Muscle layer of colon (tissue), 2 donors: Measurements from ENCODE around the gene CDH22.

Experiments used
- H3K27ac ChIP-seq: one replicate; pipeline ENCODE4 v1.7.0; 2013; ENCODE audit warnings: low read depth, mild to moderate bottlenecking, low read length, moderate library complexity
- H3K27me3 ChIP-seq, 2 donors: one replicate each; pipeline ENCODE4 v1.7.0; 2013; ENCODE audit warnings: low read length in 2 of 2, mild to moderate bottlenecking in 2 of 2; ENCODE audit not compliant: insufficient read depth in 2 of 2, control insufficient read depth in 1 of 2
- H3K36me3 ChIP-seq: one replicate; pipeline ENCODE4 v1.7.0; 2013; ENCODE audit warnings: mild to moderate bottlenecking, low read length; ENCODE audit not compliant: insufficient read depth
- H3K4me1 ChIP-seq: one replicate; pipeline ENCODE4 v1.7.0; 2013; ENCODE audit warnings: mild to moderate bottlenecking, low read length; ENCODE audit not compliant: insufficient read depth
- H3K4me3 ChIP-seq, 2 donors: one replicate each; pipeline ENCODE4 v1.7.0; 2013; ENCODE audit warnings: low read length in 2 of 2, low read depth in 1 of 2, mild to moderate bottlenecking in 1 of 2, moderate library complexity in 1 of 2
- H3K9ac ChIP-seq: one replicate; pipeline ENCODE4 v1.7.0; 2013; ENCODE audit warnings: low read length
- H3K9me3 ChIP-seq: one replicate; pipeline ENCODE4 v1.7.0; 2013; ENCODE audit warnings: mild to moderate bottlenecking, low read length
- donor health status: abdominal sarcoma.
- donor health status: Adenocarcinoma of cecum.

Gene CDH22

GRCh38 chr20:46312945-46313861 is 4.9 kb upstream of the CDH22 start:
- no peak overlapping the region for H3K4me3 ChIP-seq
- H3K27me3 ChIP-seq = peaks cover 53 to 77% of the 10 kb centered on the region in 2 donors
- no peaks in the 10 kb centered on the region for H3K9me3 ChIP-seq
- H3K27ac ChIP-seq = no peak overlapping the region
- no peak overlapping the region for H3K9ac ChIP-seq
- no peaks in the 10 kb centered on the region for H3K4me1 ChIP-seq
- no peaks in the 10 kb centered on the region for H3K36me3 ChIP-seq

DNA sequence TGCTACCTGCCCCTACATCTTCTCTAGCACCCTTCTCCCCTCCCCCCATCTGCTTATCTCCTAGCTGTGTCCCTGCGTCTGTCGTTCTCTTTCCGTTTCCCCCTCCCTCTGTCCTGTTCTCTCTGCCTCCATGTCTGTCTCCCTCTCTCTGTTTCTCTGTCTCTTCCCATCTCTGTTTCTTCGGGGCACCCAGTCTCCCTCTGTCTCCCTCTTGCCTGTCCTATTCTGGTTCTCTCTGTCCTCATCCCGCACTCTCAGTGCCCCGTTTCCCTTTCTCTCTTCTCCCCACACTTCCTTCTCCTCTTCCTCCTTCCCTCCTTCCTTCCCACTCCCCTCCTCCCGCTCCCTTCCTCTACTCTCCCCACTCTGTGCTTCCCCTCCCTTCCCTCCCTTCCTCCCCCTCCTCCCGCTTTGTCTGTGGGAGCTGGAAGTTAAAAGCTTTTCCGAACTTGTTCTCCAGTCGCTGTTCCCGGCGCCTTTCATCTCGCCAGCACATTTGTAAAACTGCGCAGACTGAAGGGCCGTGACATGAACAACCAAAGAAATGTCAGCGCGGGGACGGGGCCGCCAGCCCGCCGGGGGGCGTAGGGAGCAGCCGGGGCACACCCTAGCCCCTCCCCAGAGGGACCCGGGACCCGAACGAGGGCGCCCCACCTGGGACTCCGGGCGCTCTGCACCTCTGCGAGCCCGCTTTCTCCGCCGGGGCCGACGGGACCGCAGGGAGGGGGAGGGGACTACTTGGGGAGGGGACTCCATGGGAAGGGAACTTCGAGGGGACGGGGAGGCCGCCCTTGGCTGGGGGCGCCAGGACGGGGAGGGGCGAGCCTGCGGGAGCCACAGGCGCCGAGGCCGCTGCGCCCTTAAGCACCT is 4.0 kb upstream of the CDH22 start:
- Histone ChIP-seq H3K4me3 (no peak overlapping the region), H3K27me3 (peaks cover 51 to 78% of the 10 kb centered on the region in 2 donors)

GRCh38 chr20:46311719-46312074 is 3.4 kb upstream of the CDH22 start:
- no peak overlapping the region for H3K9ac ChIP-seq
- H3K36me3 ChIP-seq = no peaks in the 10 kb centered on the region
- no peak overlapping the region for H3K27ac ChIP-seq
- H3K27me3 ChIP-seq = peaks cover 52 to 84% of the 10 kb centered on the region in 2 donors
- H3K4me3 ChIP-seq = no peak overlapping the region
- no peaks in the 10 kb centered on the region for H3K4me1 ChIP-seq
- H3K9me3 ChIP-seq = no peaks in the 10 kb centered on the region

More for the DNA sequence above, 4.0 kb upstream of the CDH22 start:
- H3K36me3 ChIP-seq = no peaks in the 10 kb centered on the region
- no peak overlapping the region for H3K27ac ChIP-seq
- H3K9me3 ChIP-seq = no peaks in the 10 kb centered on the region
- no peaks in the 10 kb centered on the region for H3K4me1 ChIP-seq
- H3K9ac ChIP-seq = no peak overlapping the region

DNA sequence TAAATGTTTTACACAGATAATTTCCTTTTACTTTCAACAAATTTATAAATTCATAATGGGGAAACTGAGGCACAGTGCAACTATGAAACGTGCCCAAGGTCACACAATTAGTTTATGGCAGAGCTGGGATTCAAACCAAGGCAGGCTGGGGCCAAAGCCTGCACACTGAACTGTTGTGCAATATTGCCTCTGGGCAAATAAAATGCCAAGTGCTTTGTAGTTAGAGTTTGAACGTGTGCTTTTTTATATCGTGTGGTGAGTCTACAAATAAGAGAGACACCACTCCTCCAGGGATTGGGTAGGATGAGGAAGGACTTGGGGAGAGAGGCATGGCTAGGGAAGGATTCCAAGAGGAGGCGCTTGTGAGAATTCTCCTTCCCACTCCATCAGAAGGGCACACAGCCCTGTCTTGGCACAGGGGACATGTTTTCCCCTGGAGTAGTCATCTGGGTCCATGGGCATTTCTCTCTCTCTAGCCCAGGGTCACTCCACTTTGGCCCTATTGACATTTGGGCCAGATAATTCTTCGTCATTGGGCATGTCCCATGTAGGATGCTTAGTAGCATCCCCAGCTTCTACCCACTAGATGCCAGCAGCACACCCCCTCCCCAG is 2.8 kb upstream of the CDH22 start:
- H3K27ac ChIP-seq = no peak overlapping the region
- no peaks in the 10 kb centered on the region for H3K4me1 ChIP-seq
- no peaks in the 10 kb centered on the region for H3K36me3 ChIP-seq
- no peak overlapping the region for H3K9ac ChIP-seq
- no peak overlapping the region for H3K4me3 ChIP-seq
- H3K27me3 ChIP-seq = peaks cover 56 to 85% of the 10 kb centered on the region in 2 donors
- no peaks in the 10 kb centered on the region for H3K9me3 ChIP-seq

- H3K36me3 ChIP-seq = no peaks in the 10 kb centered on the region
- H3K9ac ChIP-seq = no peak overlapping the region
- H3K4me1 ChIP-seq = no peaks in the 10 kb centered on the region
- no peak overlapping the region for H3K27ac ChIP-seq
- no peaks in the 10 kb centered on the region for H3K9me3 ChIP-seq
- H3K27me3 ChIP-seq = peaks cover 44 to 86% of the 10 kb centered on the region in 2 donors
- no peak overlapping the region for H3K4me3 ChIP-seq
These were observed 1.6 kb upstream of the CDH22 start for GRCh38 chr20:46309945-46310344.

DNA sequence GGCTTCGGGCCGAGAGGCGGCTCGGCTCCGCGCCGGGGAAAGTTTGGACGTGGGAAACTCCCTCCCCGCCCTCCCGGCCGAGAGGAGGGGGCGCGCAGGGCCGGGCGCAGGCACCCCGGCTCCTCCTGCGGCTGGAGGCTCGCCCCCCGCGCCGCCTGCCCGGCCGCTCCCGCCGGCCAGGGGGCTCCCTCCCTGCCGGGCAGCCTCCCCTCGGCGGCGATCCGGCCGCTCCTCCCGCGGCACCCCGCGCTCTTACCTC is 370 bp downstream of the CDH22 start:
- H3K4me1 ChIP-seq = no peaks in the 10 kb centered on the region
- H3K27me3 ChIP-seq = peaks cover 40 to 82% of the 10 kb centered on the region in 2 donors
- no peaks in the 10 kb centered on the region for H3K36me3 ChIP-seq
- no peak overlapping the region for H3K27ac ChIP-seq
- H3K9ac ChIP-seq = no peak overlapping the region
- H3K4me3 ChIP-seq = peak overlapping the region in 1 of 2 donors; percentile 31
- no peaks in the 10 kb centered on the region for H3K9me3 ChIP-seq

DNA sequence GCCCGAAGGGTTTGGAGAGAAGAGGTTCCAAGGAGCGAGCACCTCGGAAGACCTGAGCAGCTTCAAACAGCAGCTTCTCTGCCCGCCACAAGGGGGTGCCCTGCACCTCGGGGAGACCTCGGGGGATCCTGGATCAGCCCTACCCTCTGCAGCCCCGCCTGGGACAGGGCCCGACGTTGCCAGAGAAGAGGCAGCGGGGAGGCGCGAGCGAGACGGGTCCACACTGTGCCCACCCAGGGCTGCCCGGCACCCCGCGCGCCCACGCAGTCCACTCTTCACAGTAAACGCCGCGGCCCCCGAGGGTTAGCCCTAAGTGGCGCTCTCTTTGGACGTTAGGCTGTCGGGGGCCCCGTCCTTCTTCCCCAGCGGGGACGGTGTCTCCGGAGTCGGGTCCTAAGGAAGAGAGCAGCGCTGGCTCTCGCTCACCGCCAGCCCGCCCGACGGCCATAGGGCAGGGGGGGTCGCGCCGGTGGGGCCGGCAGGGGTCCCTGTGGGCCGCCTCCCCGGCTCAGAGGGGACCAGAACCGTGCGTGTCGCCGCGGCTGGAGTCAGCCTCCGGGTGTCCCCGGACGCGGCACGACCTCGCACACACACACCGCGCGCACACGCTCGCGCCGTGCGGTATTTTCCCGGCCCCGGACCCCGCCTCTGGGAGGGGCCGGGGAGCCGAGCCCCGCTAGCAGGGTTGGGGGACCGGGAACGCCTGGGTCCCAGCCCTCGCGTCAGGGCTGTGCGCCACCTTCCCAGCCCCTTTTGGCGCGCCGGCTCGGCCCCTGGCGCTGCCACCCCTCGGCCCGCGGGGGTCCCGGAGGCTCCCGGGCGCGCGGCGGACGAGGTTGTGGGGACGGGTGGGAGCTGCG is 929 bp downstream of the CDH22 start:
- no peak overlapping the region for H3K4me3 ChIP-seq
- no peaks in the 10 kb centered on the region for H3K9me3 ChIP-seq
- H3K36me3 ChIP-seq = no peaks in the 10 kb centered on the region
- no peak overlapping the region for H3K9ac ChIP-seq
- H3K27ac ChIP-seq = no peak overlapping the region
- H3K4me1 ChIP-seq = no peaks in the 10 kb centered on the region
- H3K27me3 ChIP-seq = peaks cover 34 to 77% of the 10 kb centered on the region in 2 donors

- Histone ChIP-seq H3K27ac (no peak overlapping the region), H3K4me1 (no peaks in the 10 kb centered on the region), H3K4me3 (no peak overlapping the region), H3K9me3 (no peaks in the 10 kb centered on the region), H3K27me3 (peaks cover 29 to 70% of the 10 kb centered on the region in 2 donors), H3K36me3 (no peaks in the 10 kb centered on the region), H3K9ac (no peak overlapping the region)
These were observed 1.6 kb downstream of the CDH22 start for GRCh38 chr20:46306743-46307138.

- Histone ChIP-seq H3K27me3 (peaks cover 29 to 63% of the 10 kb centered on the region in 2 donors), H3K27ac (no peak overlapping the region)
These were observed 2.3 kb downstream of the CDH22 start for GRCh38 chr20:46305973-46306360.

GRCh38 chr20:46305331-46305972 is 2.8 kb downstream of the CDH22 start:
- Histone ChIP-seq H3K27me3 (peaks cover 29 to 58% of the 10 kb centered on the region in 2 donors), H3K4me3 (no peak overlapping the region), H3K9me3 (no peaks in the 10 kb centered on the region)

More at GRCh38 chr20:46305973-46306360, 2.3 kb downstream of the CDH22 start:
- H3K9me3 ChIP-seq = no peaks in the 10 kb centered on the region
- no peaks in the 10 kb centered on the region for H3K4me1 ChIP-seq
- H3K4me3 ChIP-seq = no peak overlapping the region
- H3K9ac ChIP-seq = no peak overlapping the region
- no peaks in the 10 kb centered on the region for H3K36me3 ChIP-seq

More at GRCh38 chr20:46305331-46305972, 2.8 kb downstream of the CDH22 start:
- no peaks in the 10 kb centered on the region for H3K4me1 ChIP-seq
- no peak overlapping the region for H3K9ac ChIP-seq
- no peak overlapping the region for H3K27ac ChIP-seq
- no peaks in the 10 kb centered on the region for H3K36me3 ChIP-seq
